ENCODE results near the gene AGBL1.
"Not testable (repeated sequence)": the region's sequence is repeated elsewhere in the genome, so short reads cannot be mapped to it uniquely, and the experiment has no call there.

Gene AGBL1

GRCh38 chr15:86494475-86494874 is 414.8 kb downstream of the AGBL1 start:
- no peak overlapping the region for H3K4me3 ChIP-seq
- no peaks in the 10 kb centered on the region for H3K27me3 ChIP-seq
- no peak overlapping the region for H3K27ac ChIP-seq
- H3K36me3 ChIP-seq = no peaks in the 10 kb centered on the region
- no peak overlapping the region for H3K4me2 ChIP-seq
- no peak for TF ChIP-seq Cebpa-rat (IDR thresholded peaks at IDR 0.05)
- no peaks in the 10 kb centered on the region for H4K20me1 ChIP-seq
- H3K9me3 ChIP-seq (replicated peaks in 1 of 11) = no peaks in the 10 kb centered on the region
- H3K9ac ChIP-seq = no peak overlapping the region
- no peaks in the 10 kb centered on the region for H3K4me1 ChIP-seq

- no peak for TF ChIP-seq Cebpa-rat (IDR thresholded peaks at IDR 0.05)
- Histone ChIP-seq H3K27ac (no peak overlapping the region), H3K4me3 (no peak overlapping the region), H4K20me1 (no peaks in the 10 kb centered on the region), H3K9me3 (replicated peaks in 1 of 11) (peaks cover 0 to 5% (median 0%) of the 10 kb centered on the region in 11 experiments; a peak in 2 of 22 replicates), H3K27me3 (no peaks in the 10 kb centered on the region), H3K4me1 (no peaks in the 10 kb centered on the region), H3K9ac (no peak overlapping the region), H3K36me3 (no peaks in the 10 kb centered on the region), H3K4me2 (no peak overlapping the region)
These were observed 422.6 kb downstream of the AGBL1 start for GRCh38 chr15:86502301-86502700.

- H3K4me3 ChIP-seq = no peak overlapping the region
- no peaks in the 10 kb centered on the region for H3K27me3 ChIP-seq
- no peaks in the 10 kb centered on the region for H3K36me3 ChIP-seq
- no peaks in the 10 kb centered on the region for H3K4me1 ChIP-seq
- peaks cover 0 to 5% (median 0%) of the 10 kb centered on the region in 11 experiments; a peak in 2 of 22 replicates for H3K9me3 ChIP-seq (replicated peaks in 1 of 11)
- no peak overlapping the region for H3K9ac ChIP-seq
- no peak for TF ChIP-seq Cebpa-rat (IDR thresholded peaks at IDR 0.05)
- no peaks in the 10 kb centered on the region for H4K20me1 ChIP-seq
- H3K4me2 ChIP-seq = no peak overlapping the region
- H3K27ac ChIP-seq = no peak overlapping the region
These were observed 426.3 kb downstream of the AGBL1 start for GRCh38 chr15:86505951-86506350.

GRCh38 chr15:86506401-86506800 is 426.7 kb downstream of the AGBL1 start:
- Histone ChIP-seq H3K4me3 (no peak overlapping the region), H3K4me2 (no peak overlapping the region), H3K9me3 (replicated peaks in 1 of 11) (peaks cover 0 to 5% (median 0%) of the 10 kb centered on the region in 11 experiments; a peak in 2 of 22 replicates), H3K9ac (no peak overlapping the region), H4K20me1 (no peaks in the 10 kb centered on the region), H3K36me3 (no peaks in the 10 kb centered on the region), H3K27me3 (no peaks in the 10 kb centered on the region), H3K4me1 (no peaks in the 10 kb centered on the region), H3K27ac (no peak overlapping the region)
- no peak for TF ChIP-seq Cebpa-rat (IDR thresholded peaks at IDR 0.05)

- no peaks in the 10 kb centered on the region for H3K4me1 ChIP-seq
- no peak for TF ChIP-seq Cebpa-rat (IDR thresholded peaks at IDR 0.05)
- H3K36me3 ChIP-seq = no peaks in the 10 kb centered on the region
- no peaks in the 10 kb centered on the region for H4K20me1 ChIP-seq
- H3K27ac ChIP-seq = no peak overlapping the region
- no peak overlapping the region for H3K9ac ChIP-seq
- no peak overlapping the region for H3K4me3 ChIP-seq
- no peaks in the 10 kb centered on the region for H3K9me3 ChIP-seq (replicated peaks in 1 of 11)
- H3K4me2 ChIP-seq = no peak overlapping the region
- H3K27me3 ChIP-seq = no peaks in the 10 kb centered on the region
These were observed 436.0 kb downstream of the AGBL1 start for GRCh38 chr15:86515625-86516024.

GRCh38 chr15:86522721-86523120 is 443.1 kb downstream of the AGBL1 start:
- Histone ChIP-seq H3K4me3 (no peak overlapping the region), H3K9ac (no peak overlapping the region), H3K4me2 (no peak overlapping the region), H3K27me3 (no peaks in the 10 kb centered on the region), H3K36me3 (no peaks in the 10 kb centered on the region), H3K4me1 (no peaks in the 10 kb centered on the region), H3K27ac (no peak overlapping the region), H3K9me3 (replicated peaks in 1 of 11) (no peaks in the 10 kb centered on the region; a peak in 1 of 22 replicates), H4K20me1 (no peaks in the 10 kb centered on the region)
- no peak for TF ChIP-seq Cebpa-rat (IDR thresholded peaks at IDR 0.05)

- H3K27me3 ChIP-seq = no peaks in the 10 kb centered on the region
- H3K4me1 ChIP-seq = no peaks in the 10 kb centered on the region
- TF ChIP-seq Cebpa-rat (IDR thresholded peaks at IDR 0.05) = no peak
- H3K9ac ChIP-seq = no peak overlapping the region
- H4K20me1 ChIP-seq = no peaks in the 10 kb centered on the region
- H3K4me2 ChIP-seq = no peak overlapping the region
- H3K9me3 ChIP-seq (replicated peaks in 1 of 11) = no peaks in the 10 kb centered on the region; a peak in 1 of 22 replicates
- no peak overlapping the region for H3K4me3 ChIP-seq
- H3K36me3 ChIP-seq = no peaks in the 10 kb centered on the region
- H3K27ac ChIP-seq = no peak overlapping the region
These were observed 447.4 kb downstream of the AGBL1 start for GRCh38 chr15:86526938-86527690.

GRCh38 chr15:86528094-86528493 is 448.4 kb downstream of the AGBL1 start:
- not testable (repeated sequence) for H3K9ac ChIP-seq; H3K9me3 ChIP-seq (replicated peaks in 1 of 11); H3K27ac ChIP-seq; H3K27me3 ChIP-seq; H4K20me1 ChIP-seq; H3K4me1 ChIP-seq; H3K4me2 ChIP-seq; H3K36me3 ChIP-seq; H3K4me3 ChIP-seq

GRCh38 chr15:86538141-86538540 is 458.5 kb downstream of the AGBL1 start:
- no peak overlapping the region for H3K4me3 ChIP-seq
- H3K4me1 ChIP-seq = no peaks in the 10 kb centered on the region
- TF ChIP-seq Cebpa-rat (IDR thresholded peaks at IDR 0.05) = no peak
- H4K20me1 ChIP-seq = no peaks in the 10 kb centered on the region
- no peaks in the 10 kb centered on the region for H3K9me3 ChIP-seq (replicated peaks in 1 of 11)
- H3K36me3 ChIP-seq = no peaks in the 10 kb centered on the region
- H3K9ac ChIP-seq = no peak overlapping the region
- no peak overlapping the region for H3K27ac ChIP-seq
- no peak overlapping the region for H3K4me2 ChIP-seq
- no peaks in the 10 kb centered on the region for H3K27me3 ChIP-seq

- H4K20me1 ChIP-seq = no peaks in the 10 kb centered on the region
- H3K4me2 ChIP-seq = no peak overlapping the region
- no peak for TF ChIP-seq Cebpa-rat (IDR thresholded peaks at IDR 0.05)
- H3K27ac ChIP-seq = no peak overlapping the region
- H3K27me3 ChIP-seq = no peaks in the 10 kb centered on the region
- no peaks in the 10 kb centered on the region for H3K9me3 ChIP-seq (replicated peaks in 1 of 11)
- no peaks in the 10 kb centered on the region for H3K4me1 ChIP-seq
- no peak overlapping the region for H3K4me3 ChIP-seq
- no peak overlapping the region for H3K9ac ChIP-seq
- no peaks in the 10 kb centered on the region for H3K36me3 ChIP-seq
These were observed 461.3 kb downstream of the AGBL1 start for GRCh38 chr15:86540840-86541467.

Measured in BLaER1 treated with 17β-estradiol and CSF1 and Interleukin-3, amounts not matched to agents 10 nM and 100 nM (cell line).